ENCODE results near the gene ALS2CL.

ALS2CL gene

DNA sequence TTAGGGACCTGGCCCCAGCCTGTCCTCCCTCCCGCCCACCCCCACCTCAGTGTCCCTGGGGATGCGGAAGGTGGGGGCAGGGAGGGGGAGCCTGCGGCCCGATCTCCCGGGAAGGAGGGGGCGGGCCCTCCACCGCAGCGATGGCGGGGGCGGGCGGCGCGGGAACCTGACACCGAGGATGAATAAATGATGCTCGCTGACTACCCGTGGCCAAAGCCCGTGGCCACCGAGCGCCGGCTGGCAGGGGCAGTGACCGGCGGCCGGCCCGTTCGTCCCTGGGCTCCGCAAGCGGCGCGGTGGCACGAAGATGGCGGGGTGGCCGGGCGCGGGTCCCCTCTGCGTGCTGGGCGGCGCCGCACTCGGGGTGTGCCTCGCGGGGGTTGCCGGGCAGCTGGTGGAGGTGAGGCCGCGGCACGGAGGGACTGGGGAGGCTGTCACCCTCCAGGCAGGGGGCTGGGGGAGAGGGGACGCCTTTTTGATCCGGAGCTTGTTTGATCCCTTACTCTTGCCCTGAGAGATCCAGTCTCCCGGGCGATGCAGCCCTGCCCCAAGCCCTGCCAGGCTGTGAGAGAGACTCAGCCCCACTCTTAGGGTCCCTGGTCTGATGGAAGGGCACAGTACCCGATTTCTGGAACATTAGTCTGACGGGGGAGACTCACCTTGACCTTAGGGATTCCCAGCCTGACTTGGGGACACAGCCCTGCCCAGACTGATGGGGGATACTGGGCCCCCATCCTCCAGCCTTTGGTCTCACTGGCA is 7.9 kb upstream of the ALS2CL start, which contains the start of gene TMIE:
TSS of gene TMIE (plus strand) at position 212 of the 759 bp plus-strand sequence. CDS start at position 308, 96 bp downstream.
- no peak within 1 kb of the TSS for H3K27ac ChIP-seq (ENCODE audit: low read depth, low read length)
- H3K36me3 ChIP-seq (ENCODE audit: control insufficient read depth, insufficient read depth, low read length), result no peaks in the 10 kb centered on the region
- H3K9me3 ChIP-seq (ENCODE audit: control insufficient read depth, insufficient read depth, low read depth, low read length), result no peaks in the 10 kb centered on the region
- H3K9ac ChIP-seq (ENCODE audit: low read length), result no peak within 1 kb of the TSS
- peak within 1 kb of the TSS; percentile 51 for H3K4me3 ChIP-seq (ENCODE audit: low read depth, low read length)
- peaks cover 26% of the 10 kb centered on the region for H3K4me1 ChIP-seq (ENCODE audit: control insufficient read depth, insufficient read depth, low read length)
- peaks cover 38% of the 10 kb centered on the region for H3K27me3 ChIP-seq (ENCODE audit: control insufficient read depth, insufficient read depth, low read length)

DNA sequence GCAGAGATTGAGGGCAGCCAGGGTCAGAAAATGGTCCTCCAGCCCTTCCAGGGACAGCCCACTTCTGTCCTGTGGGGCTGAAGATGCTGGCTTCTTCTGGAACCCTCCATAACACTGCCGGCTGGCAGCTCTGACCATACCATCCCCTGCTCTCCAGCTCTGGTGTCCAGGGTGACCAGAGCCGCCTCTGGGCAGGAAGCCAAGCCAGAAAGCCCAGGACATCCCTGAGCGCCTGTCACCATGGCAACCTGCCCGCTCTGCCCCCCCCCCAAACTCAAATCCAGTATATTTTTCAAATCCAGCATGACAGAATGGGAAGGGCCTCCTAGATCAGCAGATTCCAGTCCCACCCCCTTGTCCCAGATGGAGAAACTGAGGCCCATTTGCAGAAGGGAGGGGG is 7.3 kb upstream of the ALS2CL start:
- H3K36me3 ChIP-seq (ENCODE audit: control insufficient read depth, insufficient read depth, low read length), result no peaks in the 10 kb centered on the region
- peaks cover 38% of the 10 kb centered on the region for H3K27me3 ChIP-seq (ENCODE audit: control insufficient read depth, insufficient read depth, low read length)
- no peaks in the 10 kb centered on the region for H3K9me3 ChIP-seq (ENCODE audit: control insufficient read depth, insufficient read depth, low read depth, low read length)
- no peak overlapping the region; the same call in 1 of the 2 replicates for H3K4me3 ChIP-seq (ENCODE audit: low read depth, low read length)
- no peak overlapping the region for H3K27ac ChIP-seq (ENCODE audit: low read depth, low read length)
- no peak overlapping the region for H3K9ac ChIP-seq (ENCODE audit: low read length)
- peaks cover 20% of the 10 kb centered on the region for H3K4me1 ChIP-seq (ENCODE audit: control insufficient read depth, insufficient read depth, low read length)

DNA sequence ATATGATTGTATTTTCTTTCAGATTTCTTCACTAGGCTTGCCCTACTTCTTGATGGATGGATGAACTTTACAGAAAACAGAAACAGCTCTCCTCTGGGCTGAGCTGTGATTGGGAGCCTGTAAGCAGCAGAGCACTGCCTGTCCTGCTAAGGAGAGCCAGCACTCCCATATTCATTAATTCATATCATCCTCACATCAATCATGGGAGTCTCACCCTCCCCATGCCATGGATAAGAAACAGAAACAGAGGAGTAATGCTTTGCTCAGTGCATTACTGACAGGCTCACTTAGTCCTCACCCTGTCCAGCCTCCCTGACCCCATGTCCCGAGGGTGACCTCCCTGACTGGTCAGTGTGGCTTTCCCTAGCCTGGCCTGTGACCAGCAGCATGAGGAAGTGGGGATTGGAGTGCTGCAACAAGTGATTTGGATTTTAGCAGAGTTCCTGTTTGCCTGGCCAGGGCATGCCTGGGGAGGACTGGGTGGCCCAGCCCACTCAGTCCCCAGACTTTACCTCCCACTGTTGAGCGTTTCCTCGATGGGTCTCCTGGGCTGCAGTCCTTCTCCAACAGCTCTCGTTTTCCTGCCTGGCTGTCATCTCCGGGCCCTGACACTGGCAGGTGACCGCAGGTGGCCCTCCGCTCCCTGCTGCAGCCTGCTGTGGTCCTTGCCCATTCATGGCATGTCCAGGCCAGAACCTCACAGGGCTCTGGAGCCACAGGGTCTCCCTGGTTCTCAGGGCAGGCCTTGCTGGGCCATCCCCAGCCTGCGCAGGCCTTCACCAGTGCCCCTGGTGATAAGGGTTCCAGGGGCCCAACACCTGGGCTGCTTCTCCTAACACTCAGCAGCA is 6.4 kb upstream of the ALS2CL start:
- H3K9ac ChIP-seq (ENCODE audit: low read length), result no peak overlapping the region
- H3K4me1 ChIP-seq (ENCODE audit: control insufficient read depth, insufficient read depth, low read length), result peaks cover 21% of the 10 kb centered on the region

DNA sequence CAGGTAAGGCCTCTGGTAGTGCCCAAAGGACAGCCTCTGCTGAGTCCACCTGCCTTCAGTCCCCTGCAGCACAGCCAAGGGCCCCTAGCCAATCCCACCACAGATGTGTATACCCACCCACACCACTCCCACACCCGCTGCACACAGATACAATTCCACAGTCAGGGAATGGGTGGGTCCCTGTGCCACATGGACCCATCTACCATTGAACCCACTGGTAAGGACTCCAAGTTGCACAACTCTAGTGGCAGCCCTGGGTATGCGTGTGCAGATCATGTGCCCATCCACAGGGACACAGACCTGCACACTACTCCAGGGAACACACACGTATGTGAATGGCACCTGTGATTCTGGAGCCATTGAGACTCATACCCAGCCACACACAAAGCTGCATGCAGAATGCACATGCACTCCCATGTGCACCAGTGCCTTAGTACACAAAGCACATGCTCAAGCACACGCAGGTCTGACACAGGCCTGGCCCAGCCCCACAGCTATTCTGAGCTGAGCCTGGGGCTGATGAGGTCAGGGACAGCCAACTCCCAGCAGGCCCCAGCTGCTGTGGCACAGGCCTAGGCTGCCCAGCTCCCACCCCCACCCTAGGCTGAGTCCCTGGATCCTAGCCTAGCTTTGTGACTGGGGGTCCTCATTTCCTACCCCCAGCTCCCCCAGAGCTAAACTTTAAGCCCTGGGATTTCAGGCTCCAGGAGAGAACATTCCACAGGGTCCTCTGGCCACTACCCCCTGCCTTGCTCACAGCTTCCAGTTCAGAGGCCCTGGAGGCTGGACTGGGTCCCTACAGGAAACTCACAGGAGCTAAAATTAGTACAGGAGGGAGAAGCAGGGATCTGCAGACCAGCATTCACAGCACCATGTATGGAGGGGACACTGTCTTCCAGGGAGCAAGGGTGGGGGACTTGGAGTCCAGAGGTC is 2.7 kb upstream of the ALS2CL start:
- no peak overlapping the region for H3K27ac ChIP-seq (ENCODE audit: low read depth, low read length)
- no peak overlapping the region for H3K9ac ChIP-seq (ENCODE audit: low read length)
- H3K9me3 ChIP-seq (ENCODE audit: control insufficient read depth, insufficient read depth, low read depth, low read length), result no peaks in the 10 kb centered on the region
- H3K4me1 ChIP-seq (ENCODE audit: control insufficient read depth, insufficient read depth, low read length), result peaks cover 31% of the 10 kb centered on the region
- H3K36me3 ChIP-seq (ENCODE audit: control insufficient read depth, insufficient read depth, low read length), result no peaks in the 10 kb centered on the region
- H3K4me3 ChIP-seq (ENCODE audit: low read depth, low read length), result no peak overlapping the region
- peaks cover 33% of the 10 kb centered on the region for H3K27me3 ChIP-seq (ENCODE audit: control insufficient read depth, insufficient read depth, low read length)

More for the DNA sequence above, 6.4 kb upstream of the ALS2CL start:
- Histone ChIP-seq H3K27me3 (ENCODE audit: control insufficient read depth, insufficient read depth, low read length) (peaks cover 38% of the 10 kb centered on the region), H3K36me3 (ENCODE audit: control insufficient read depth, insufficient read depth, low read length) (no peaks in the 10 kb centered on the region), H3K4me3 (ENCODE audit: low read depth, low read length) (no peak overlapping the region), H3K9me3 (ENCODE audit: control insufficient read depth, insufficient read depth, low read depth, low read length) (no peaks in the 10 kb centered on the region), H3K27ac (ENCODE audit: low read depth, low read length) (no peak overlapping the region)

DNA sequence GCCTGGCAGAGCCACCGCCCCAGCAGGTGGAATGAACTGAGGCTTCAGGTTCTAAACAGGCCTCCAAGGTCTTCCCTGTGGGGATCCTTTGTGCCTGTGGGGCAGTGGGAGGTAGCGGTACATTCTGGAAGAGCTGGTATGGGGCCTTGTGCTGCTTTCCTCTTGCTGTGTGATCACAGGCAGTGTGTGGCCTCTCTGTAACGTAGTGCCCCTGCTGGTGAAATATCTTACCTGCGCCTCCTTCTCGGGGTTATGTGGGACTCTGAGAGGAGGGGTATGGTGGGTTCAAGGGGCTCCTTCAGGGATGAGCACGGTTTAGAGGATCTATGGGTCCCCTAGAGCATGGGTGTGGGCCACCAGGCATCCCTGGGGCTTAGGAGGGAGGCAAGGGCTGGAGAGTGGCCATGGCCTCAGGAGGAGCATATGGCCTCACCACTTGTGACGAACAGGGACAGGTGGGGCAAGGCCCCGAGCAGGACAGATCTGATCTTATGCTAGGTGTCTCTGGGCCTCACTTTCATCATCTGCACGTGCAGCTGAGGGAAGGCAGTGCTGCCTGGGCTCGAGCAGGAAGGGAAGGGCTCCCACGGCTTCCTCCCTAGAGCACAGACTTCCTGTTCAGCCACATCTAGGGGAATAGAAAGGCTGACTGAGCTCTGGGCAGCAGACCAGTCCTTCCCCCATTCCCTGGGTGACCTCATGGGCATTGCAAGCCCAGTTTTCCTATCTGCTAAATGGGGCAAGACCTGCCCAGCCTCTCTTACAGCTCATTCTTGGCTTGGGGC is 1.9 kb upstream of the ALS2CL start:
- H3K36me3 ChIP-seq (ENCODE audit: control insufficient read depth, insufficient read depth, low read length), result no peaks in the 10 kb centered on the region
- H3K4me1 ChIP-seq (ENCODE audit: control insufficient read depth, insufficient read depth, low read length), result peaks cover 31% of the 10 kb centered on the region
- H3K9me3 ChIP-seq (ENCODE audit: control insufficient read depth, insufficient read depth, low read depth, low read length), result no peaks in the 10 kb centered on the region
- H3K27me3 ChIP-seq (ENCODE audit: control insufficient read depth, insufficient read depth, low read length), result peaks cover 28% of the 10 kb centered on the region
- H3K9ac ChIP-seq (ENCODE audit: low read length), result no peak overlapping the region
- H3K27ac ChIP-seq (ENCODE audit: low read depth, low read length), result no peak overlapping the region
- H3K4me3 ChIP-seq (ENCODE audit: low read depth, low read length), result no peak overlapping the region

DNA sequence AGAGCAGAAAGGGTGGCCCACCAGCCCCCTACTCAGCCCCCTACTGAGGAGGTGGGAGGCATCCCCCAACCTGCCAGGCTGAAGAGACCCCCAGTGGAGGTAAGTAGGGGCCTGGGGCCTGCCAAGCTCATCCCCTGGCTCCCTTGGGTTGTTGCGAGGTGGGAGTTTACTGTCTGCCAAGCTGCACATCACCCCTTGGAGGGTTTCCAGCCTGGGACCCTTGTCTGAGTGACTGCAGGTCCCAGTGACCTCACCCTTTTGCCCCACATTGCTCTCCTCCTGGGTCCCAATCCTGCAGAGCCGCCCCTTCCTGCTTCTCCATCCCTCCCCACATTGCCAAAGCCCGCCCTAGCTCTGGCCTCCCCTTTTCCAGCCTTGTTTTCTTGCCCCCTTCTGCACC is 1.0 kb upstream of the ALS2CL start:
- H3K4me3 ChIP-seq (ENCODE audit: low read depth, low read length), result no peak overlapping the region
- H3K9me3 ChIP-seq (ENCODE audit: control insufficient read depth, insufficient read depth, low read depth, low read length), result no peaks in the 10 kb centered on the region
- peaks cover 31% of the 10 kb centered on the region for H3K4me1 ChIP-seq (ENCODE audit: control insufficient read depth, insufficient read depth, low read length)
- no peaks in the 10 kb centered on the region for H3K36me3 ChIP-seq (ENCODE audit: control insufficient read depth, insufficient read depth, low read length)
- H3K27me3 ChIP-seq (ENCODE audit: control insufficient read depth, insufficient read depth, low read length), result peaks cover 20% of the 10 kb centered on the region
- H3K9ac ChIP-seq (ENCODE audit: low read length), result peak overlapping the region; percentile 45
- no peak overlapping the region for H3K27ac ChIP-seq (ENCODE audit: low read depth, low read length)

DNA sequence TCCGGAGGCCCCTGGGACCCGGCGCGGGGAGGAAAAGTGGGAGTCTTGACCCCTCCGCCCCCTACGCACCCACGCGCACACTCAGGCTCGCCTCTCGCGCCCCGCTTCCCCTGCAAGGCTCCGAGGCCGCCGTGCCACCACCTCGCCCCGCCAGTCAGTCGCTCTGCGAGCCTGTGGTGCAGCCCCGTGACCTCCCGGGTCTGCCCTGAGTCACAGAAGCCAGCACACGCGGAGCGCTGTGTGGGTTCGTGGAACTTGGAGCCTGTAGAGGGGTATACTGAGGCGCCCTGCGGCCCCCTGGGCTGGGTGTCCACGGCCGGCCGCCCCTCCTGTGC is 380 bp upstream of the ALS2CL start:
- H3K4me3 ChIP-seq (ENCODE audit: low read depth, low read length), result peak overlapping the region; percentile 49

DNA sequence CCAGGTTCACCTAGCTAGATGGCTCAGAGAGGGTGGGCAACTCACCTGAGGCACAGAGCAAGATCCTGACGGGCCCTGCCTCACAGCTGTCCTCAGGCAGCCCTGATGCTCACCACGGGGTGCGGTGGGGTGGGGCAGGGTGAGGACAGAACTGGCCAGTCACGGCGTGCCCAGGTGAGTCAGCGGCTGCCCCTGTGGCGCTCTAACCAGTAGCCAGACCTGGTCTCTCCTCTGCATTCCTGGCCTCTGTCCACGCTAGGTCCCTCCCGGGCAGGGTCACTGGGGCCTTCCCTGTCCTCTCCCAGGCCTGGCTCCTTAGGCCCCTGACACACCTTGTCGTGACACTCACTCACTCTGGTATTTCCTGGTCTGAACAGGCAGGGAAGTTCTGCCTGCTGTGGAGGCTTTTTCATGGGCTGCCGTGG is 901 bp downstream of the ALS2CL start:
- H3K36me3 ChIP-seq (ENCODE audit: control insufficient read depth, insufficient read depth, low read length), result no peaks in the 10 kb centered on the region
- peaks cover 20% of the 10 kb centered on the region for H3K27me3 ChIP-seq (ENCODE audit: control insufficient read depth, insufficient read depth, low read length)
- peak overlapping the region; percentile 21 for H3K9ac ChIP-seq (ENCODE audit: low read length)
- no peaks in the 10 kb centered on the region for H3K9me3 ChIP-seq (ENCODE audit: control insufficient read depth, insufficient read depth, low read depth, low read length)
- peaks cover 31% of the 10 kb centered on the region for H3K4me1 ChIP-seq (ENCODE audit: control insufficient read depth, insufficient read depth, low read length)
- peak overlapping the region; percentile 82 for H3K4me3 ChIP-seq (ENCODE audit: low read depth, low read length)
- no peak overlapping the region for H3K27ac ChIP-seq (ENCODE audit: low read depth, low read length)

More for the DNA sequence above, 380 bp upstream of the ALS2CL start:
- H3K9ac ChIP-seq (ENCODE audit: low read length), result peak overlapping the region; percentile 45
- peaks cover 20% of the 10 kb centered on the region for H3K27me3 ChIP-seq (ENCODE audit: control insufficient read depth, insufficient read depth, low read length)
- H3K36me3 ChIP-seq (ENCODE audit: control insufficient read depth, insufficient read depth, low read length), result no peaks in the 10 kb centered on the region
- no peak overlapping the region for H3K27ac ChIP-seq (ENCODE audit: low read depth, low read length)
- peaks cover 31% of the 10 kb centered on the region for H3K4me1 ChIP-seq (ENCODE audit: control insufficient read depth, insufficient read depth, low read length)
- no peaks in the 10 kb centered on the region for H3K9me3 ChIP-seq (ENCODE audit: control insufficient read depth, insufficient read depth, low read depth, low read length)

DNA sequence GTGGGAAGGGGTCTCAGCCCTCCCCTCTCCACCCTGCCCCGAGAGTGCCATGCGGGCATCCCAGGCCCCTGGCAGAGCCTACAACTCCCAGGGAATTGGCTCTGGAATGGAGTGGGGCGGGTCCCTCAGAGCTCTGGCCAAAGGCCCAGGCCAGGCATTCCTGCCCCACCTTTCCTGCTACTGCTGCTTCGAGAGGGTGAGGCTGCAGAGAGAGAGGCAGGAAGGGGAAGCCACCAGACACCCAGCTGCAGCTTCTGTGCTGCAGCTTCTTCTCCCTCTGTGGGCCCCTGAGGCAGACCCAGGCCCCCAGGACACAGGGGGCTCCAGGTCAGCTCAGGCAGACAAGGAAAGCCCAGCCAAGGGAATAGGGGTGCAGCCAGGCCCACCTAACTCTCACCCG is 2.7 kb downstream of the ALS2CL start:
- no peak overlapping the region for H3K27ac ChIP-seq (ENCODE audit: low read depth, low read length)
- H3K4me1 ChIP-seq (ENCODE audit: control insufficient read depth, insufficient read depth, low read length), result peaks cover 28% of the 10 kb centered on the region
- H3K36me3 ChIP-seq (ENCODE audit: control insufficient read depth, insufficient read depth, low read length), result no peaks in the 10 kb centered on the region
- peaks cover 20% of the 10 kb centered on the region for H3K27me3 ChIP-seq (ENCODE audit: control insufficient read depth, insufficient read depth, low read length)
- H3K9ac ChIP-seq (ENCODE audit: low read length), result no peak overlapping the region
- no peaks in the 10 kb centered on the region for H3K9me3 ChIP-seq (ENCODE audit: control insufficient read depth, insufficient read depth, low read depth, low read length)
- no peak overlapping the region for H3K4me3 ChIP-seq (ENCODE audit: low read depth, low read length)

DNA sequence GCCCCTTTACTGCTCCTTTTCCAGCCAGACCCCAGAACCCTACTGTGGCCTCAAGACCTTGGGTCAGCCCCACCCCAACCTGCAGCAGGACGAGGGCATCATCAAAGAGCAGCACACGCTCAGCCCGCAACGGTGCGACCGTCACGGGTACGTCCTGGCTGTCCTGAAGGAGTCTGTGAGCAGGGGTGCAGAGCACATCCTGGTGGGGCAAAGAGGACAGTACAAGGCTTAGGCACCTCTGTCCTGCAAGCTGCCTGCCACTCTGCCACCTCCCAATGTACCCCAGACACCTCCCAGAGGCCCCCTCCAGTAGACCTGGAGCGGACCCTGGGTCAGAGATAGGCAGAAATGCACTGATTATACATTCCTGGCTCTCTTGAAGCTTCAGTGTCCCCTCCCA is 8.0 kb downstream of the ALS2CL start:
- Histone ChIP-seq H3K27ac (ENCODE audit: low read depth, low read length) (no peak overlapping the region), H3K9me3 (ENCODE audit: control insufficient read depth, insufficient read depth, low read depth, low read length) (no peaks in the 10 kb centered on the region), H3K4me3 (ENCODE audit: low read depth, low read length) (no peak overlapping the region), H3K9ac (ENCODE audit: low read length) (no peak overlapping the region), H3K36me3 (ENCODE audit: control insufficient read depth, insufficient read depth, low read length) (no peaks in the 10 kb centered on the region), H3K27me3 (ENCODE audit: control insufficient read depth, insufficient read depth, low read length) (no peaks in the 10 kb centered on the region), H3K4me1 (ENCODE audit: control insufficient read depth, insufficient read depth, low read length) (no peaks in the 10 kb centered on the region)
